Middle frontal gyrus (tissue), 1 donor: ENCODE measurements around the gene NR2E3.
"Not testable (repeated sequence)": the region's sequence is repeated elsewhere in the genome, so short reads cannot be mapped to it uniquely, and the experiment has no call there.

Experiments
- DNase-seq: peaks from one replicate; pipeline ENCODE4 v3.0.0-alpha.2; 2015; ENCODE audit warnings: low spot score; ENCODE audit errors: extremely low spot score

Gene NR2E3

DNA sequence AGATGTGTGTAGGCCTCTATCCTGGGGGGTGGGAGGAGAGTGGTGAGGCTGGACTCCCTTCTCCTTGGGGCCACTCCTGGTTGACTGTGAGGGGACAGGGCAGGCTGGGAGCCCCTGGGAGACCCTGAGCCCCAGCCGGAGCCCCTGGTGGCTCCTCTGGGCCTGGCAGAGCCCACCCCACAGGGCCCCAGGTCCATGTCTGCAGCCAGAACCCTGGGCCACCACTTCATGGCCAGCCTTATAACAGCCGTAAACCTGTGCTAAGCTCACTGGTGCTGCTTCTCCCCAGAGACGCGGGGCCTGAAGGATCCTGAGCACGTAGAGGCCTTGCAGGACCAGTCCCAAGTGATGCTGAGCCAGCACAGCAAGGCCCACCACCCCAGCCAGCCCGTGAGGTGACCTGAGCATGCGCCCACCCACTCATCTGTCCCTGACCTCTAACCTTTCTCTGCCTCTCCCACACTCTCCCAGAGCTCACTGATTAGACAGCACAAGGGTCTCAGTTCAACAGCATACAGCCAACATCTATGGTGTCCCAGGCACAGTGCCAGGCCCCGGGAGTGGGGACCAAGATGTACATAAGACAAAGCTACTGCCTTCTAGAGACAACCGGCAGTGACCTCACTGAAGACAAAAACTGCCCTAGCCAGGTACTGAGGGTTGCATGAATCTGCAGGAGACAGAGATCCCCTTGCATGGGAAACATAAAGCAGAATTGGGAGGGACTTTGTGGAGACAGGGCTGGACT is 3.5 kb downstream of the NR2E3 start:
- DNase-seq = no peak

DNA sequence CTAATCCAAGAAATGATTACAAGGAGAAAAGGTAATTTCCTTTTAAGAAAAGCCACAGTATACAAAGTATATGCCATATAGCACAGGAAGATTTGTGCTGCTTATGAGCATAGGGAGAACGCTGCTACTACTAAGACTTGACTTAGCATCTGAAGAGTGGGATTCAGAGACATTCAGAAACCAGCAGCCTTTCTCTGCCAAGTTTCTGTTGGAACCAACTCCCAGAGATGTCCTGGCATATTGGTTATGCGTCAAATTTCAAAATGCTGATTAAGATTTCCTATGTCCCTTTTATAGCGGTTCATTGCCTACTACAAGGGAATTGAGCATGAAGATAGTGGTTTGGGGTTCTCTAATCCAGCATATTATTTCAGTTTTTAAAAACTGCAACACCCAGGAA is 4.9 kb downstream of the NR2E3 start:
- DNase-seq = no peak

DNA sequence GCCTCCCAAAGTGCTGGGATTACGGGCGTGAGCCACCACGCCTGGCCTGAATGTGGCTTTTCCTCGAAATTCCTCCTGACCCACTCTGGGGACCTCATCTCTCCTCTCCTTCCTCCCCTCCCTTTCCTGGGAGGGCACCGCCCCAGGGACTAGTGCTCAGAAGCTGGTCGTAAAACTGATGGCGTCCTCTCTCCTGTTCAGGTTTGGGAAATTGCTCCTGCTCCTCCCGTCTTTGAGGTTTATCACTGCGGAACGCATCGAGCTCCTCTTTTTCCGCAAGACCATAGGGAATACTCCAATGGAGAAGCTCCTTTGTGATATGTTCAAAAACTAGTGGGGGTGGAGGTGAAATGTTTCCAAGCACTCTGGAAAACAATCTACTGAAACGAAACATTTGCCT is 7.0 kb downstream of the NR2E3 start:
- DNase-seq = no peak

DNA sequence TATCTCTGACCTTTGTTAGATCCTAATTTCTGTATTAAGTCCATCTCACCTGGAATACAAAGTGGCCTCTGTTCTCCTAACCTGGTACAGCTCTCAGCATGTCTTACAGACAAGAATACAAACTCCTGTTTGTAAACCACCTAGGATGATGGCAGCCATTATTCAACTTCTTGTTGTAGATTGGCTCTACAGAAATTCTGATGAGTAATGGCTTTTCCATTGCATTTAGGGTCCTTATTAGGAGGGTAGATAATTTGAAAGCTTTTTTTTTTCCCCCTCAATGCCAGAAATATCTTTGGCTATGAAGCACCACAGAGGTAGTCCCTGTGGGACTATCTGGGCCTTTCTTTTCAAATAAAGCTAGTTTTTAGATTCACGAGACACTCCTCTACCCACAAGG is 9.8 kb downstream of the NR2E3 start:
- DNase-seq = no peak

DNA sequence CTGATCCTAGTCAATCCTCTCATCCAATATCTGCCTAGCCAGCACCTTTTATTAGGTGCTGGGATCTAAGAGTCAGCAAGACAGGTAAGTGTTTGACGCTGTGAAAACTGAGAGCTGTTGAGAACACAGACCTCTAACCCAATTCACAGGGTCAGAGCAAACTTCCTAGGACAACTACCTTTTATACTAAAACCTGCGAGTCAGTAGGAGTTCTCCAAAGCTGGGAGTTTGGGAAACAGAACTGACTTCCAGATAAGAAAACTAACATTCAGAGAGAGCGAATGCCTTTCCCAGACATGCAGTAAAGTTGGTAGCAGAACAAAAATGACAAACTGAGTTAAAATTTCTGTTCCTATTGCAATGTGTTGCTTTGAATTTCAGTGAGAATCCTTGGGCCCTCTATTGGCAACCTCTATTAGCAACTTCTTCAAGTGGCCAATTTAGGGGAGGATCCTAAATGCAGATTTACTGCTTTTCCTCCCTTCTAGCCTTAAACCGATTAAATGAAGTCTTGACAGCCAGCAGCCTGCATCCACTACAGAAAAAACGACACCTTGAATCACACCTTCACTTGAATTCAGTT is 11.3 kb downstream of the NR2E3 start:
- no peak for DNase-seq

DNA sequence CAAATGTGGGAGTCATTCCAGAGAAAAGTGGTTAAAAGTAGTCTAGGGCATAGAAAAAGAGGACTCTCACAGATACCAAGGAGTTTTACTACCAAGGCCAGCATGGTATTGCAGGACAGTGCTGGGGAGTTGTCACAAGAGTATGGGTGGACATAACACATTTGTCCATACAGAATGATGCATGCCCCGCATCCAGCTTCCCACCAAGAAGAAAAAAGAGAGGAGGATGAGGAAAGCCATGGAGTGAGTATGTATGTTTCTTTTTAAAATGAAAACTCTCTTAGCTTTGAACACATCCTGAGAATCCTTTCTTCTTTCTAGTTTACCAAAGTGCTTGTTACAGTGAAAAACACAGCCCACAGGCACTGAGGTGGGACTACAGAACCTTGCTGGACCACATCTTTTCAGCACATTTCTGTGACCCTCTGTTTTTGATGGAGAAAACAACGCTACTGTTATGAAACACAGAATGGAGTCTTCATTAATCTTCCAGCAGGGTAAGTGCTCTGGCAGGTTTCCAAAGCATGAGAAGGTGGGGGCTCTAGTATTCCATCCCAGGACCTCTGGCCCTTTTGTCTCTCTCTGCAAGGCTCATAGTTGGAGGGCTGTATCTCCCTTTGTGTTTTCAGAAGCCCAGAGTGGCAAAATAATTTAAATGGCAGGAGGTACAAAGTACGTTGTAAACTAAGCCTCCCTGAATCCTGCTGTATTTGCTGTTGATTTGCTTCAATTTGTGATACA is 12.7 kb downstream of the NR2E3 start:
- no peak for DNase-seq

DNA sequence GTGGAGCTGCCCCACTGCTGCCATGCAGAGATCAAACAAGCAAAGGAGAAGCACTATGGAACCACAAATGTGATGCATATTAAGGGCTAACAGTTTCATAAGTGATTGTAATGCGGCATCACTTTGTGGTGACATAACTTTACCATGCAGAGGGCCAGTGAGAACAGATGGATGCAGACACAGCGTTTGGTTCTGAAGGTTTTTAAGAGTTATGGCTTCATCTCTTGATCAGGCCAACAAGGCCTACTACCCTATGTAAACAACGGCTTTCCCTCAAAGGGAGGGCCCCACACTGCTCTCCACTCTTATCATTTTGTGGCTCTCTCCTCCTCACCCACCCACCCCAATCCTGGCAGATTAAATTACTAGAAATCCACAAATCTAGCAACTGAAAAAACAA is 13.4 kb downstream of the NR2E3 start:
- no peak for DNase-seq

DNA sequence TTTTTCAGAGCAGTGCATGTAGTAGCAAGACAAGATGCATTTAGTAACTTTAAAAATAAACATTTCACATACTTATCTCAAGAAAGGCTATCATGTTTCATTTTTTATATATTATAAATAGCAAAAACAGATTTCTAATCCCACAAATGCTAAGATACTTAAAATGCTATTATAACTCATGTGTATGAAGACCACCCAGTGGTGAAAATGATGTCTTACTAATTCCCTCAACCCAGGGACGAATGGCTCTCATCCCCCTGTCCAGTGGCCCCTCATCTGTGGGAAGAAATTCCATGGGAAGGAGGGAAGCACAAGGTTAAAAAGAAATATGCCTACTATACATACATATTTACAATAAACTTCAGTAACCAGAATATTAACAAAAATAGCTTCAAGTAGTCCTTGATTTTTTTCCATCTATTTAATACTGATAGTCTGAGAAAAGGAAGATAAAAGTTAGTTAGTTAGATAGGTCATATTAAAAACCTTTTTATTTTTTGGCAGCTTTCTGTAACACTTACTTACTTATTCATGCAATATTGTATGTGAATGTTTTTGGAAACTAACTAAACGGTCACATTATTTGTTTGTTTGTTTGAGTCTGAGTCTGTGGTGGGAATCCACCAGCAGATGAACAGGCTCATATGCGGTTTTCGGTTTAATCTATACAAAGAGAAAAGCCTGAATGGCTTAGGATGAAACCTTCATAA is 14.8 kb downstream of the NR2E3 start:
- no peak for DNase-seq

DNA sequence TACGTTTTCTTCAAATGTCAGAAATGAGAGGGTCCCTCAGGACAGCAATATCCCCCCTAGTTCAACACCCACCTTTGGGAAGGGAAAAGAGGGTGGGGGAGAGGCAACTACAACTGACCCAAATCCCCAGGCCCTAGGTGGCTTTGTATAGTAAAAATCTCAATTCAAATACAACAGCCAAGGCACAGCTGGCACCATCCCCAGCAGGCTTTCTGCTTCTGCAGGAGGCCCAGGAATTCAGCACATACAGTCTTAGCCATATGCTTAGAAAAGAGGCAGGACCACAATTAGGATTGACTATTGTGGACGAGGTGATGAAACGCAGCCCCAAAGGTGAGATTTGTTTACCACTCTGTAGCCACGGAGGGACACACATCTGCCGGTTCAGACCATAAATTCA is 15.8 kb downstream of the NR2E3 start:
- DNase-seq = no peak

DNA sequence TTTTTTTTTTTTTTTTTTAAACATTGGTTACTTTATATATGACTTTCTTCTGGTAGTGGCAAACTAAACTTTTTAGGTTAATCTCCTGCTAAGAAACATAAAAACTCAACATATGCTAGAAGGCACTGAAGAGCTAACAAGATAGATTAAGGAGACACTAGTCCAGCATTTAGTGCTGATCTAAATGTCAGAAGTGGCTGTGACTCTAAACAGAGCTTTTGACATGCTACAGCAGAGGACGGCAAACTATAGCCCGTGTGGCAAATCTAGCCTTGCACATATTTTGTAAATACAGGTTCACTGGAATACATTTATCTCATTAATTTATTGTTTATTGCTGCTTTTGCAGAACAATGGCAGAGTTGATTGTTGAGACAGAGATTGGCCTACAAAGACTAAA is 20.6 kb downstream of the NR2E3 start:
- DNase-seq = no peak

DNA sequence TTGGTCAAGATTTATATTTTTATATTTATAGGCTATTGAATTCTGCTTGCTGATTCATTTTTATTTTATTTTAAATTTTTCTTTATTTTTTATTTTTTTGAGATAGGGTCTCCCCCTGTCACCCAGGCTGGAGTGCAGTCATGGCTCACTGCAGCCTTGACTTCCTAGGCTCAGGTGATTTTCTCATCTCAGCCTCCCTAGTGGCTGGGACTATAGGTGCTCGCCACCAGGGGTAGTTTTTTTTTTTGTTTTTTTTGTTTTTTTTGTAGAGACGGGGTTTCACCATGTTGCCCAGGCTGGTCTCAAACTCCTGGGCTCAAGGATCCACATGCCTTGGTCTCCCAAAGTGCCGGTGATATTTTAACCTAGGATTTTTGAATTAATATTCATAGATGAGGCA is 31.2 kb downstream of the NR2E3 start:
- DNase-seq = no peak

DNA sequence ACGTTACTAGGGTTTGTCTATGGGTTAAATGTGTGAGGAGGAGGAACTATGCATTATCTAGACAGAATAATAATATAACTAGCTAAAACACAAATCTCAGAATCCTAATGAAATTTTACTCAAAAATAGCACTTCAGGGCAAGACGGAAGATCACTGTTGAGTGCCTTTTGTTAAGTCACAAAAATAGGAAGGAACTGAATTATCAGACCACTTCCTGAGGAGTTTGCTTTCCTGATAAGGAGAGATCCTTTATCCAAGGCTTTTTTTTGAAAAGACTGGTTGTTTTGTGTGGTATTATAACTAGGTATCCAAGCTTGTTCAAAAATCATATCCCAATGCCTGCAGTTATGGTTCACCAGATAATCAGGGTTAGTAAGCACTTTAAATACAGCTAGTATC is 34.6 kb downstream of the NR2E3 start:
- DNase-seq = no peak

DNA sequence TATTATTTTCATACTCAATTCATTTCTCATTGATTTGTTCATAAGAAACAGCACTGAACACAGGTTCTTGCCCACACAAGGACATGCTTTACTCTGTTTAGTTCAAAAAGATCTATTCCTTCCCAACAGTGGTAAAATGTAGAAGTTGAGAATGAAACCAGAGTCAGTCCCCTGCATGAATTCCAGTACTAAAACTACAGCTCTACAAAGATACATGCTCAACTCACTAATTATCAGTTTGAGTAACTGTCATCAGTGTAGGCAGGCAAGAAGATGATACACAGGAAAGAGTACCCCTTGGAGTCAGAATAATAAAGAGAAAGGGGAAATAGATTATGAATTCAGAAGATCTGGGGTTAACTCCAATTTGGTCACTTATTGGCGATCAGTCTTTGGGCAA is 43.2 kb downstream of the NR2E3 start:
- DNase-seq = no peak

DNA sequence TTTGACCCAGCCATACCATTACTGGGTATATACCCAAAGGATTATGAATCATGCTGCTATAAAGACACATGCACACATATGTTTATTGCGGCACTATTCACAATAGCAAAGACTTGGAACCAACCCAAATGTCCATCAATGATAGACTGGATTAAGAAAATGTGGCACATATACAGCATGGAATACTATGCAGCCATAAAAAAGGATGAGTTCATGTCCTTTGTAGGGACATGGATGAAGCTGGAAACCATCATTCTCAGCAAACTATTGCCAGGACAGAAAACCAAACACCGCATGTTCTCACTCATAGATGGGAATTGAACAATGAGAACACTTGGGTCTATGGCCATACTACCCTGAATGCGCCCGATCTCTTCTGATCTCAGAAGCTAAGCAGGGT is 47.9 kb downstream of the NR2E3 start:
- not testable (repeated sequence) for DNase-seq
